SKM-1 (cell line): Measurements from ENCODE around the gene KIFC3.

Experiments
- DNase-seq: peaks from one replicate; lab custom pipeline; 2025; ENCODE audit not compliant: unreplicated experiment; lab: John Stamatoyannopoulos, UW

KIFC3 gene

GRCh38 chr16:57769541-57770145, 32.6 kb downstream of the KIFC3 start:
- DNase-seq = no peak

- DNase-seq = no peak
Observed at GRCh38 chr16:57766714-57767348, 35.5 kb downstream of the KIFC3 start.

GRCh38 chr16:57765160-57765728, 37.0 kb downstream of the KIFC3 start:
- DNase-seq = no peak

DNA sequence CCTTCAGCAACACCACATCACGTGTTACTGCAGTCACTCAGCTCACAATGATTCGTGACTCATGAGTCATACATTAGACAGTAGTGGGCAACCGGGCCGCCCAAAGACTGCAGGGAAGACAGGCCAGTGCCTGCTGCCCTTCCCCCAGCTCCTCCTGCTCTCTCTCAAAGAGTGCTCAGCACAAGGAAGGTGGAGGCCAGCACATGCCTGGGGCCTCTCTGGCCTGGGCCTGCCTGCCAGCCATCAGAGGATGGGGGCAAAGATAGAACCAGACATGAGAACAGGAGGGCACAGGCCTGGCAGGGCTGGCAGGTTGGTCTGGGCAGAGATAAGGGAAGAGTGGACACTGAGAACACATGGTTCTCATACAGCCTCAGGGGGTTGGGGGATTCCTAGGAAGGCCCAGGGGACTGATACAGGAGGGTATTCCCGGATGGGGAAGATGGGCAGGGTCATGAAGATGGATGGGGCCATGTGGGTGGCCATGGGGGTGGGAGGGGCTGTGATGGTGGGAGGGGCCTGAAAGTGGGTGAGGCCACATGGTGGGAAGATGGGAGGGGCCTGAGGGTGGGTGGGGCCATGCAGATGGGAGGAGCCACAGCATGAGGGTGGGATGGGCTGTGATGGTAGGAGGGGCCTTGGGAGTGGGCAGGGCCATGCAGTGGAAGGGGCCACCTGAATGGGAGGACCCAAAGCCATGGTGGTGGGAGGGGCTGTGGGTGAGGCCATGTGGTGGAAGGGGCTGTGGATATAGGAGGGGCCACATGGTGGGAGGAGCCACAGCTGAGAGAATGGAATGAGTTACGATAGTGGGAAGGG, 37.7 kb downstream of the KIFC3 start:
- peak; percentile 9 for DNase-seq

- no peak for DNase-seq
Observed at GRCh38 chr16:57764006-57764340, 38.3 kb downstream of the KIFC3 start.

DNA sequence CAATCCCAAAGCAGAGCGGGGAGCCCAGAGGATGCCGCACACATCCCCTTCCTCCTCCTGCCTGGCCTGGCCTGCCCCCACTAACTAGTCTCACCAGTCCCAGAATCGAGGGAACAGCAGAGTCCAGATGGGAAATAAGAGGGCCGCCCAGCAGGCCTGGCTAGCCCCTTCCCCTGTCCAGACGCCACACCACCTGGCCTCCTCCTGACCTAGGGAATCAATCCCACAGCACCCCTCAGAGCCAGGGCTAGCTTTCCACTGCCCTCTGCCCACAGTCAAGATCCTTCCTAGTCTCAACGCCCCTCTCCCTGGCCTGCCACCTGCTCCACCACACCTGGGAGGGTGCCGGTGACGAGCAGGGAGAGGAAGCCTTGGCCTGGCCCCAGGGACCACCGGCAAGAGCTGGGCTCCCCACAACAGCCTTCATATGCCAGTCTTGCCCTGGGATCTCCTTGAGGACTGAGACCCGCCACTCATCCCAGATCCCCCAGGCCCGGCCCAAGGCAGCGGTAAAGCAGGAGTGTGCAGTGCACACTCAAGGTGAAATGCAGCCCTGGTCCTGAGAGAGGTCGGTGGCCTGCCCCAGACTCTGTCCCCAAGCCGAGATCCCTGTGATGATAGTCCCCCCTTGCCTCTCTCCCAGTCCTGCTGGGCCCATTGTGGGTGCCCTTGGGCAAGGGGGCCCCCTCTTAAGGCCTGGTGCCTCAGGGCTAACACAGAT, 38.8 kb downstream of the KIFC3 start:
- DNase-seq = no peak

DNA sequence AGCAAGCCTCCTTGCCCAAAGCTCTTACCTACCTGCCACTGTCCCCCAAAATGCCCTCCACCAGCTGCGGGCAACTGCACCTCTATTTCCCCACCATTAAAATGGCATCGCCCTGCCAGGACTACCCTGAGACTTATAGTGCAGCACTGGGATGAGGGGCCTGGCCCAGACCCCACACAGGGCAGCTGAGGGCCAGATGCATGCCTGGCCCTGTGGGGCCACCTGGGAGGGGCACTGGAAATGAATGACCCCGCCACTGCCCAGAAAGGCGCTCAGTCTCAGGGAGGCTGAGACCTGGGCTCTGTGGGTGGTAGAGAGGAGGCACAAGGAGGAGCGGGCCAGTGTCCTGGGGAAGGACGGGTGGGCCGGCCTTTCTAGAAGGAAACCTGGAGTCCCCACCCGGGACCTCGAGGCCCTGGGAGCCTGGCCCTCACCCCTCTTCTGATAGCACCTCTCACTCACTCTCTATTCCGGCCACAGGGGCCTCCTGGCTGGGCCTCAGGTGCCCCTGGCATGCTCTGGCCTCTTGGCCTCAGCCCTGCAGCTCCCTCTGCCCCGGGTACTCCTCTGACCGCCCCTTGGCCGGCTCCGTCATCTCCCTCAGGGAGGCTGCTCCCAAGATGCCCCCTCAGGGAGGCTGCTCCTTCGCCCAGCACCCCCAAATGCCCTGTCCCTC, 39.8 kb downstream of the KIFC3 start:
- DNase-seq = no peak

DNA sequence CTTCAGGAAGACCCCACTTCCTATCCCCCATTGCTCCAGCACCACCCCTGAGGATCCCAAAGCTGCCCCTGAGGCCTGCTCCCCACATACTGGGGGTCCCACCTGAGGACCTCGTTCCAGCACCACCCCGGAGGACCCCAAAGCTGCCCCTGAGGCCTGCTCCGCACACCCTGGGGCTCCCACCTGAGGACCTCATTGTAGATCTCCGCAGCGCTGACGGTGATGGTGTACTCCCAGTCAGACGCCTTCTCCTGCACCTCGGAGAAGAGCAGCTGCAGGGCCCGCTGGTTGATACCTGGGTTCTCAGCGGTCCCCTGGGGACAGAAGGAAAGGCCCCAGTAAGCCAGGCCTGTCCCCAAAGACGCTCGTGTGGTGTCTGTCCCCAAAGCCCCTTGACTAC, 40.3 kb downstream of the KIFC3 start:
- DNase-seq = no peak

DNA sequence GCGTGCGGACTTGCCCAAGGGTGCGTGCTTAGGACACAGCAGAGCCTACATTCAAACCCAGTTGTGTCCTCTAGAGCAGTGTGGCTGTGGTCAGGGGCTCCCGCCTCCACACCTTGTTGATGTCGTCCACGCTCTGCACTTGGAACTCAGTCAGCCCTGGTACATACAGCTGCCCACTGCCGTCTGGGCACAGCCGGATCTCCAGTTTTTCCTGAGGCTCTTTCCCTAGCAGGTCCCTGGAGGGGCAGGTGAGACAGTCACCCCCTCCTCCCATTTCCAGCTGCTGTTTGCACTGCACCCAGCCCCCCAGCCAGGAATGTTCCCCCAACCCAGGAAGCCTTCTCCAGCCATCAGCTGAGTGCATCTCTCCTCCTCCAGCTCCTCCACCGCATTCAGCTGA, 41.0 kb downstream of the KIFC3 start:
- no peak for DNase-seq

DNA sequence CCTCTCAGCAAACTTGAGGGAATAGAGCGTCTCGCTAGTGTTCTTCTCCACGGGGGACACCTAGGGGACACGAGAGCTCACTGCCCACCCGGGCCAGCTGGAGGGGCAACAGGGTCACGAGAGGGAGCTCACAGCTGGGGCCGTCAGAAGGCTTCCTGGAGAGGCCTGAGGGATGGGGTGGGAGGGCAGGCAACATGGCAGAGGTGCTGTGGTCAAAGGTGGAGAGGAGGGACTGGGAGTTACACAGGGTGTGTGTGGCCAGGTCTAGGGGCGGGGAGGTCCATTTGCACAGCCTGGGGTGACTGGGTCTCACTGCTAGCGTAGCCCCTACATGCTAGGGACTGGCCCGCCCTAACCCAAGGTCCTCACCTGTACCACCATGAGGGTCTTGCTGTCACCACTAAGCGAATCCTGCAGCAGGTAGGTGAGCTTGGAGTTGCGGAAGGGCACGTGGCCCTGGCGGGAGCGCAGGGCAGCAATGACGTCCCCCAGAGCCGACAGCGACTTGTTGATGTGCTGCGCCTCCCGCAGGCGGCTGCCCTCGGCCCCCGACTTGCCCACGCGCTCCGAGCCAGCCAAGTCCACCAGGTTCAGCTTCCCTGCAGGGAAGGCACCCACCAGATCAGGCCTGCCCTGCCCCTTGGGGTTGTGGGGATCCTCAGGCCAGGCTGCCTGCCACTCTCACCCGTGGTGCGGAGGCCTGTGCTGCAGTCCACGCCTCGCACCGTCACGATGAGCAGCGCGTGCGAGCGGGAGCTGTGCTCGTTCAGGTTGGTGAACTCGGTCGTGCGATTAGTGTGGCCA, 41.7 kb downstream of the KIFC3 start:
- no peak for DNase-seq

GRCh38 chr16:57759541-57760356, 42.5 kb downstream of the KIFC3 start:
- DNase-seq = no peak

GRCh38 chr16:57759131-57759530, 43.2 kb downstream of the KIFC3 start:
- DNase-seq = no peak

GRCh38 chr16:57758331-57759117, 43.8 kb downstream of the KIFC3 start:
- DNase-seq = no peak

DNA sequence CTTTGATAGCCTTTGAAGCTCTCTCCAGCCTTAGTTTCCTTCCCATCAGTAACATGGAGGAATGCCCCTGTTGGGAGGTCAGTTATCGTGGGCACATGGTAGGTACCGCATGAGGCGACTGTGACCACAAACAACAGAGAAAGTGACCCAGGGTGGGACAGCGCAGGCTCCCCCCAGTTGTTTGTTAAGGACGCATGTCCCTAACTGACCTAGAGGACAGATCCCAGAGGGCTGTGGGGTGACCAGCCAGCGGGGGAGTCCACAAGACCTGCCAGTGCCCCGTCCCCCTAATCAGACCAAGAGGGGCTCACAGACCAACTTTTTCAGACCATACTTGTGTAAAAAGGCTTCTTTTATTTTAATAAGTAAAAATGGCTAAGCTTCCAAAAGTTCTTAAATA, 44.4 kb downstream of the KIFC3 start:
- DNase-seq = no peak

DNA sequence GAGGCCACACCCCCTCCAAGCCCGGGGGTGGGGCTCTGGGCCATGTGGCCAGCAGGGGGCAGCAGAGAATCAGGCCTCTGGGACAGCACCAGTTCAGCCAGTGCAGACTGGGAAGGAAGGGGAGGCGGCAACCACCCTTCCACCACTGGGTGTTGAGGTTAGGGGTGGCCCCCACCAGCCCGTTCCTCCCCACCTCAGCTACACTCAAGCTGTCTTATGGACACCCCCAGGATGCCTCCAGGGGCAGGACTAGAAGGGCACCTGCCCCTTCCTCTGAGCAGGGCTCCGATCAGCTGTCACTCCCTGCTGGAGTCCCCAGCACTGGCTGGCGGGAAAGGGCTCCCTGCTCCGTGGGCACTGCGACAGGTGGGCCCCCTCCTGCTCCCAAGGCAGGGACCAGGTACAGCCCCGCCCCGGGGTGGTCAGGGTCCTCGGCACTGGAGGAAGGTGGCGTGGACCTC, 44.9 kb downstream of the KIFC3 start:
- DNase-seq = peak; percentile 27

DNA sequence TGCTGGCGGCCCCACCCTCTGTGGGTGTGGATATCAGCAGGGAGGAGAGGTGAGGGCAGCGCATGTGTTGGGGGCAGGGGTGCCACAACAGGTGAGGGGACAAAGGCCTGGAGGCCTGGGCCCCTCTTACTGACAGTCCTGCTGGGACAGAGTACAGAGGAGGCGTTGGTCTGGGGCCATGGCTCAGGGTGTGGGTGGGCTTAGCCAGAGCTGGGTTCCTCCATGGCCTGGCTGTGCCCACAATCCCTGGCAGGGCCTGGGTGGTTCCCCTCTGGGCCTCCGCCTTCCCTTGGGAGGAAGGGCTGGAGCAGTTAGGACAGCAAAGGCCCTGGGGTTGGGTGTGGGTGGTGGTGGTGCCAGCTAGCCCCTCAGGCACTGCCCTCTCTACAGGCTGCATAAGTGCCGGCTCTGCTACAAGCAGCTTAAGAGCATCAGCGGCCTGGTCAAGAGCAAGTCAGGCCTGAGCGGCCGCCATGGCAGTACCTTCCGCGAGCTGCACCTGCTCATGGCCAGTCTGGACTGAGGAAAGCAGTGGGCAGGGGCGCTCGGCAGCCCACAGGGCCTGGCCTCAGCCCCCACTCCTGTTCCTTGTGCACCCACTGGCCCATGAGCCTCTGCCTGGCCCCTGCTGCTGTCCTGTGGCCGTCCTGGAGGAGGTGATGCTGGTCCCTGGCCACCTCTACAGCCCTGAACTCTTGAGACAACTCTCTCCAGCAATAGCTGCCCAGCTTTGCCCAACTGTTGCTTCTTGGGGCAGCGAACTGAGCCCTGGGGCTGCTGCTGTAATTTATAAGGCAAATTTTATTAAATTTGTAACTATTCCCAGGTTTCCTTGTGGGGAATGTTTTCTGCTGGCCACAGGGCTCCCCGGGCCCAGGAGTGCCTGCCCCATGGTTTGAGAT, 45.6 kb downstream of the KIFC3 start:
- DNase-seq = no peak

DNA sequence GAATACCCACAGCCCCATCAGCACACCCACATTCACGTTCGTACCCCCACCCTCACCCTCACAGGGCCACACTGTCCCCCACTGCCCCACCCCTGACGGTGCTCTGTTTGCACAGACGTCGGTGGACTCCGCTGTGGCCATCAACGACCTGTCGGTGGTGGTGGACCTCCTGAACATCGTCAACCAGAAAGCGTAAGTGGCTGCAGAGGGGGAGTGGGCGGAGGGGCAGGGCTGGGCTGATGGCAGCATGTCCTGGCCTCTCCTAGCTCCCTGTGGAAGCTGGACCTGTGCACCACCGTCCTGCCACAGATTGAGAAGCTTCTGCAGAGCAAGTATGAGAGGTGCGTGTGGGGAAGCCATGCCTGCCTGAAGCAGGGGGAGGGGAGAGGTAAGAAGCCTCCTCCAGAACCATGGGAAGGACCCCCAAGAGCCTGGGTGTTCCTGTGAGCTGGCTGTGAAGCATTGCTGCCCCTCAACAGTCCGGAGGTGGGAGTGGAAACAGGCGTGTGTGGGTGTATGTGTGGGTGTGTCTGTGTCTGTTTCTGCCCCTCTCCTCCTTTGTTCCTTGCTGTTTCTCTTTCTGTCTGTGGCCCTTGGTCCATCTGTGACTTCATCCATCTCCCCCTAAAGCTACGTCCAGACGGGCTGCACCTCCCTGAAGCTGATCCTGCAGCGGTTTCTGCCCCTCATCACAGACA, 46.4 kb downstream of the KIFC3 start:
- no peak for DNase-seq
